ENCODE results near the gene MSN.

The MSN gene

DNA sequence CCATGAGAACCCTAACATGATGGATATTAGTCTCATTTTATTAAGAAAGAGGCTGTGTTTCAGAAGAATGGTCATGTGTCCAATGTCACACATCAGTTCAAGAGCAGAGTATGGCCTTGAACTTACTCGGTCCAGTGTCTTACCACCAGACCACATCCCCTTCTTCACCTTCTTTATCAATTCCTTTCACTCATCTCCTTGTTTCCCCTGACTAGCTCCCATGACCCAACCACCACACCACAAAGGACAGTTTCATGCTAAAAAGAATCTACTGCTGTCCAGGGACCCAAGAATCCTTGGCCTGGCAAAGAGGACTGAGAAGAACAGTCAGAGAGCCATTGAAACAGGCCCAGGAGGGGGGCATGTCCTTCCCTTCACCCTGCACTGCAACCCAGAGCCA lies 33.6 kb upstream of the MSN start:
- H3K27ac ChIP-seq (ENCODE audit: low read depth, low read length, poor library complexity, severe bottlenecking), result no peak overlapping the region
- no peaks in the 10 kb centered on the region for H3K9me2 ChIP-seq (ENCODE audit: low read depth, low read length)
- no peak for TF ChIP-seq EZH2 (IDR thresholded peaks at IDR 0.05; ENCODE audit: borderline replicate concordance, low read length)
- TF ChIP-seq, protein P1, sequence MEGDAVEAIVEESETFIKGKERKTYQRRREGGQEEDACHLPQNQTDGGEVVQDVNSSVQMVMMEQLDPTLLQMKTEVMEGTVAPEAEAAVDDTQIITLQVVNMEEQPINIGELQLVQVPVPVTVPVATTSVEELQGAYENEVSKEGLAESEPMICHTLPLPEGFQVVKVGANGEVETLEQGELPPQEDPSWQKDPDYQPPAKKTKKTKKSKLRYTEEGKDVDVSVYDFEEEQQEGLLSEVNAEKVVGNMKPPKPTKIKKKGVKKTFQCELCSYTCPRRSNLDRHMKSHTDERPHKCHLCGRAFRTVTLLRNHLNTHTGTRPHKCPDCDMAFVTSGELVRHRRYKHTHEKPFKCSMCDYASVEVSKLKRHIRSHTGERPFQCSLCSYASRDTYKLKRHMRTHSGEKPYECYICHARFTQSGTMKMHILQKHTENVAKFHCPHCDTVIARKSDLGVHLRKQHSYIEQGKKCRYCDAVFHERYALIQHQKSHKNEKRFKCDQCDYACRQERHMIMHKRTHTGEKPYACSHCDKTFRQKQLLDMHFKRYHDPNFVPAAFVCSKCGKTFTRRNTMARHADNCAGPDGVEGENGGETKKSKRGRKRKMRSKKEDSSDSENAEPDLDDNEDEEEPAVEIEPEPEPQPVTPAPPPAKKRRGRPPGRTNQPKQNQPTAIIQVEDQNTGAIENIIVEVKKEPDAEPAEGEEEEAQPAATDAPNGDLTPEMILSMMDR (IDR thresholded peaks at IDR 0.05; ENCODE audit: low read length), result no peak
- H2AFZ ChIP-seq (ENCODE audit: low read length), result no peak overlapping the region
- H3K4me3 ChIP-seq (ENCODE audit: low read depth, low read length, poor library complexity, severe bottlenecking), result no peak overlapping the region
- H3K27me3 ChIP-seq (ENCODE audit: insufficient read depth, low read length), result no peaks in the 10 kb centered on the region
- H3K4me1 ChIP-seq (ENCODE audit: insufficient read depth, low read length, severe bottlenecking), result no peaks in the 10 kb centered on the region
- no peaks in the 10 kb centered on the region for H3K36me3 ChIP-seq (ENCODE audit: insufficient read depth, low read length)
- H3K4me2 ChIP-seq (ENCODE audit: low read length), result no peak overlapping the region
- H3K9ac ChIP-seq (ENCODE audit: low read length), result no peak overlapping the region
- H4K20me1 ChIP-seq (ENCODE audit: insufficient read depth, low read length), result no peaks in the 10 kb centered on the region
- no peaks in the 10 kb centered on the region for H3K79me2 ChIP-seq (ENCODE audit: insufficient read depth, low read length)
- no peaks in the 10 kb centered on the region for H3K9me3 ChIP-seq (ENCODE audit: low read length)
- no peaks in the 10 kb centered on the region for H3F3A ChIP-seq (ENCODE audit: insufficient read depth, low read length)

DNA sequence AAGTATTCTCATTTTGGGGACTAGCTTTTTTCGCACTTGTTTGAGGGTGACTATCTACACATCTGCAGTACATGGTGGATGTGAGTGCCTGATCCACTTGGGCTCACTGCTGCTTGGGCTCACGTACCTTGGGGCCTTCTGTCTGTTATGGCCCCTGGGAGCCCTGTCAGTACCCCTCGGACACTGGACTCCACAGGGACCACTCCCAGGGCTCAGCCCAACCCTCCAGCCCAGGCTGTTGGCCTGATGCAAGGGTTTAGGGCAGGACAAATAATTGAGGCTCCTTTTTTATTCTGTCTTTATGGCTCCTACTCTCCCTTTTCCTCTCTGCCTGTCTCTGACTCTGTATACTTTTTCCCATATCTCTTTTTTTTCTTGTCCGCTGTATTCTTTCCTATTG lies 32.7 kb upstream of the MSN start:
- Histone ChIP-seq H3K27ac (ENCODE audit: low read depth, low read length, poor library complexity, severe bottlenecking) (no peak overlapping the region), H2AFZ (ENCODE audit: low read length) (no peak overlapping the region), H3K79me2 (ENCODE audit: insufficient read depth, low read length) (no peaks in the 10 kb centered on the region), H3K4me3 (ENCODE audit: low read depth, low read length, poor library complexity, severe bottlenecking) (no peak overlapping the region), H3K36me3 (ENCODE audit: insufficient read depth, low read length) (no peaks in the 10 kb centered on the region), H3K27me3 (ENCODE audit: insufficient read depth, low read length) (no peaks in the 10 kb centered on the region), H3K4me2 (ENCODE audit: low read length) (no peak overlapping the region), H3K9me2 (ENCODE audit: low read depth, low read length) (no peaks in the 10 kb centered on the region), H3K9me3 (ENCODE audit: low read length) (no peaks in the 10 kb centered on the region), H3K9ac (ENCODE audit: low read length) (no peak overlapping the region), H4K20me1 (ENCODE audit: insufficient read depth, low read length) (no peaks in the 10 kb centered on the region), H3K4me1 (ENCODE audit: insufficient read depth, low read length, severe bottlenecking) (no peaks in the 10 kb centered on the region), H3F3A (ENCODE audit: insufficient read depth, low read length) (no peaks in the 10 kb centered on the region)
- TF ChIP-seq EZH2 (IDR thresholded peaks at IDR 0.05; ENCODE audit: borderline replicate concordance, low read length), result no peak
- TF ChIP-seq, protein P1 (IDR thresholded peaks at IDR 0.05; ENCODE audit: low read length), result no peak

DNA sequence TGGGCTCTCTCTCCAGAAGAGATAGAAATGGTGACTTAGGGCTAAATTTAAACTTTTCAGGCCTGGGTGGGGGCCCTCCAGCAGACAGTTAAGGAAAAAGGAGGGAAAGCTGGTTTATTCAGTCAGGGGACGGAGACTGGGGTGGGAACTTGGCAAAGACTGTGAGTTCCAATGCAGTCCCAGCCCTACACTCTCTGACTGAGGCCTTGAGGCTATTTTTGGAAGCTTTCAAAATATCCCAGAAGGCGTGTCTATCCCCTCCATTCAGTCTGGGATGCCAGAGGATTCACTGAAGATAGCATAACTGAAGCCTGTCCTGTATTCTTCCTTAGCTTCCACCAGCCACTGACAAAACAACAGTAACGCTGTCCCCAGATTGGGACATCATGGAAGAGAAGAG lies 32.1 kb upstream of the MSN start:
- H3K9me2 ChIP-seq (ENCODE audit: low read depth, low read length), result no peaks in the 10 kb centered on the region
- H3F3A ChIP-seq (ENCODE audit: insufficient read depth, low read length), result no peaks in the 10 kb centered on the region
- no peak overlapping the region for H3K4me2 ChIP-seq (ENCODE audit: low read length)
- H3K36me3 ChIP-seq (ENCODE audit: insufficient read depth, low read length), result no peaks in the 10 kb centered on the region
- H3K4me3 ChIP-seq (ENCODE audit: low read depth, low read length, poor library complexity, severe bottlenecking), result no peak overlapping the region
- H3K27me3 ChIP-seq (ENCODE audit: insufficient read depth, low read length), result no peaks in the 10 kb centered on the region
- no peak overlapping the region for H3K9ac ChIP-seq (ENCODE audit: low read length)
- no peaks in the 10 kb centered on the region for H3K79me2 ChIP-seq (ENCODE audit: insufficient read depth, low read length)
- H2AFZ ChIP-seq (ENCODE audit: low read length), result no peak overlapping the region
- no peaks in the 10 kb centered on the region for H3K9me3 ChIP-seq (ENCODE audit: low read length)
- no peak for TF ChIP-seq EZH2 (IDR thresholded peaks at IDR 0.05; ENCODE audit: borderline replicate concordance, low read length)
- TF ChIP-seq, protein P1 (IDR thresholded peaks at IDR 0.05; ENCODE audit: low read length), result no peak
- H3K4me1 ChIP-seq (ENCODE audit: insufficient read depth, low read length, severe bottlenecking), result no peaks in the 10 kb centered on the region
- no peak overlapping the region for H3K27ac ChIP-seq (ENCODE audit: low read depth, low read length, poor library complexity, severe bottlenecking)
- no peaks in the 10 kb centered on the region for H4K20me1 ChIP-seq (ENCODE audit: insufficient read depth, low read length)

All from OCI-LY1 (cell line).